DOHH2 (cell line): ENCODE results near the gene RPTOR.

Experiments
- H3F3A ChIP-seq: fragments of 200-600 bp; sonication (generic), shearing (Covaris generic); 2 replicates; pipeline ENCODE4 v1.6.0; 2016; ENCODE audit warnings: antibody characterized with exemption, mild to moderate bottlenecking; ENCODE audit not compliant: control insufficient read depth, insufficient read depth
- H3K27ac ChIP-seq: fragments of 200-600 bp; sonication (generic); 2 replicates; pipeline ENCODE4 v1.5.1; 2014; ENCODE audit warnings: low read depth, mild to moderate bottlenecking, low read length, moderate library complexity
- H3K27me3 ChIP-seq: fragments of 200-600 bp; sonication (generic); 2 replicates; pipeline ENCODE4 v1.6.1; 2014; ENCODE audit warnings: mild to moderate bottlenecking, low read length, mixed read lengths; ENCODE audit not compliant: control insufficient read depth
- H3K36me3 ChIP-seq: fragments of 200-600 bp; sonication (generic); 2 replicates; pipeline ENCODE4 v1.6.1; 2014; ENCODE audit warnings: mild to moderate bottlenecking, low read length, moderate library complexity, mixed read lengths; ENCODE audit not compliant: control insufficient read depth
- H3K4me1 ChIP-seq: fragments of 200-600 bp; sonication (generic); 2 replicates; pipeline ENCODE4 v1.6.1; 2014; ENCODE audit warnings: mild to moderate bottlenecking, low read length, mixed read lengths; ENCODE audit not compliant: control insufficient read depth
- H3K4me2 ChIP-seq: fragments of 200-600 bp; sonication (generic); 2 replicates; pipeline ENCODE4 v1.6.0; 2014; ENCODE audit warnings: mild to moderate bottlenecking, low read length, moderate library complexity
- H3K4me3 ChIP-seq: fragments of 200-600 bp; sonication (generic); 2 replicates; pipeline ENCODE4 v1.5.1; 2014; ENCODE audit warnings: mild to moderate bottlenecking, low read length, mixed read lengths
- H3K79me2 ChIP-seq: fragments of 200-600 bp; sonication (generic); 2 replicates; pipeline ENCODE4 v1.6.1; 2014; ENCODE audit warnings: mild to moderate bottlenecking, low read length, mixed read lengths; ENCODE audit not compliant: control insufficient read depth
- H3K9me2 ChIP-seq: fragments of 200-600 bp; sonication (generic); replicated peaks from 2 replicates; pipeline ENCODE4 v1.6.1; 2014; ENCODE audit warnings: mild to moderate bottlenecking, low read length, mixed read lengths; ENCODE audit not compliant: control insufficient read depth
- H3K9me3 ChIP-seq: fragments of 200-600 bp; sonication (generic); 2 replicates; pipeline ENCODE4 v1.6.1; 2014; ENCODE audit warnings: antibody characterized with exemption, low read length, mixed read lengths; ENCODE audit not compliant: control insufficient read depth, insufficient read depth
- H4K20me1 ChIP-seq: fragments of 200-600 bp; sonication (generic); 2 replicates; pipeline ENCODE4 v1.6.0; 2014; ENCODE audit warnings: low read depth, mild to moderate bottlenecking, antibody characterized with exemption, low read length, moderate library complexity; ENCODE audit not compliant: control insufficient read depth, insufficient read depth
- CTCF ChIP-seq: fragments of 200-600 bp; sonication (generic); IDR thresholded peaks from one replicate; pipeline ENCODE4 v1.5.1; 2014; ENCODE audit warnings: antibody characterized with exemption, mild to moderate bottlenecking, low read depth, low read length; ENCODE audit not compliant: poor library complexity, severe bottlenecking
- EZH2phosphoT487 ChIP-seq: fragments of 200-600 bp; sonication (generic); IDR thresholded peaks from 2 replicates; pipeline ENCODE4 v1.6.1; 2017; ENCODE audit warnings: borderline replicate concordance, mild to moderate bottlenecking, antibody characterized with exemption, low read length, moderate library complexity, mixed read lengths

Gene RPTOR

GRCh38 chr17:80639658-80640057 lies 95.0 kb downstream of the RPTOR start:
- H3K4me1 ChIP-seq = no peaks in the 10 kb centered on the region
- H4K20me1 ChIP-seq = no peaks in the 10 kb centered on the region
- H3K4me2 ChIP-seq = no peak overlapping the region
- no peaks in the 10 kb centered on the region; the same call in 1 of the 2 replicates for H3K36me3 ChIP-seq
- H3K9me2 ChIP-seq = no peaks in the 10 kb centered on the region
- H3K79me2 ChIP-seq = peaks cover 64% of the 10 kb centered on the region
- H3K27ac ChIP-seq = no peak overlapping the region
- H3F3A ChIP-seq = no peaks in the 10 kb centered on the region
- TF ChIP-seq CTCF (no peak), EZH2phosphoT487 (no peak)
- no peaks in the 10 kb centered on the region for H3K27me3 ChIP-seq
- H3K9me3 ChIP-seq = no peaks in the 10 kb centered on the region
- no peak overlapping the region for H3K4me3 ChIP-seq

DNA sequence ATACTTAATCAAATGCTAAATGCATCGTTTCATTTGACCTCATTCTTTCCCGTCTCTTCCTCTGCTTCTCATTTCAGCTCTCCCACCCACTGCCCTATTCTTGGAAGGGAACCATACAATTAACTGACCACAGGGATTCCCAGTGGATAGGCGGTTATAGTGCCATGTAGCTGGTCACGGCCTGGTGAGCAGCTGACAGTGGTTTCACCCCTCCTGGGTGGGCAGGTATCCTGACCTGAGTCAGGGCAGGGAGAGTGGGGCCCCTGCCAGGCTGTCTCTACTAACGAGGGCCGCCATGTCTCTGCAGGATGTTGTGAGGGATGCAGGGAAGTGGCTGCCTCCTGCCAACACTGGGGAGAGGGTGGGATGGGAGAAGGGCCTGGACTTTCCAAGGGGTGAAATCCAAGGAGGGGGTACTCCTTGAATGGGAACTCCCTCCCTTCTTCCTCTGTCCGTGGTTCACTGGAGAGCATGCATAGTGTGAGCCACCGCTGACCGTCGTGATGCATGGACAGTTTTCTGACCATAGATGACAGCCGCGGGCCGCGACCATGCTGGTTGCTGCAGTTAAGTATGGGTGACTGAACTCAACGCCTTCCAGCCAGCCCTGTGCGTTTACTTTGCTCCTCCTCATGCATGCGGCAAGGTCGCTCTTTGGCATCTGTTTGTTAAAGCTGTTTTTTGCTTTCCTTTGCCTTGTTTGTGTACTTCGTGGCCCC lies 95.9 kb downstream of the RPTOR start:
- Histone ChIP-seq H3K4me3 (no peak overlapping the region), H3F3A (no peaks in the 10 kb centered on the region)

GRCh38 chr17:80643326-80644099 lies 98.9 kb downstream of the RPTOR start:
- no peaks in the 10 kb centered on the region for H3K9me2 ChIP-seq
- no peaks in the 10 kb centered on the region for H3K9me3 ChIP-seq
- no peaks in the 10 kb centered on the region for H3K27me3 ChIP-seq
- H3K27ac ChIP-seq = no peak overlapping the region
- TF ChIP-seq CTCF = no peak
- no peak for TF ChIP-seq EZH2phosphoT487
- H3K4me2 ChIP-seq = no peak overlapping the region
- no peaks in the 10 kb centered on the region for H3K36me3 ChIP-seq
- H3K4me3 ChIP-seq = no peak overlapping the region
- peaks cover 64% of the 10 kb centered on the region for H3K79me2 ChIP-seq
- H4K20me1 ChIP-seq = no peaks in the 10 kb centered on the region
- H3K4me1 ChIP-seq = no peaks in the 10 kb centered on the region
- no peaks in the 10 kb centered on the region for H3F3A ChIP-seq

More for the DNA sequence above, 95.9 kb downstream of the RPTOR start:
- Histone ChIP-seq H3K4me2 (no peak overlapping the region), H3K36me3 (no peaks in the 10 kb centered on the region; the same call in 1 of the 2 replicates), H4K20me1 (no peaks in the 10 kb centered on the region), H3K79me2 (peaks cover 61% of the 10 kb centered on the region), H3K9me2 (no peaks in the 10 kb centered on the region), H3K4me1 (no peaks in the 10 kb centered on the region), H3K27me3 (no peaks in the 10 kb centered on the region), H3K9me3 (no peaks in the 10 kb centered on the region), H3K27ac (no peak overlapping the region)
- TF ChIP-seq CTCF = no peak
- no peak for TF ChIP-seq EZH2phosphoT487
